Measurements from ENCODE around the gene TLR10. TPM values are rescaled to one million over a fixed set of nuclear protein-coding genes. Genes with fewer than 3 reads are reported as not detected.
"Not testable (repeated sequence)": the region's sequence is repeated elsewhere in the genome, so short reads cannot be mapped to it uniquely, and the experiment has no call there.

The TLR10 gene
- not detected in 2 replicates for total RNA-seq (2014; rRNA removed; shearing (Covaris generic); ENCODE audit: low replicate concordance)

GRCh38 chr4:38782452-38783108 is at the start of gene TLR10:
Gene TLR10, minus strand, starts transcription at chr4:38782990. Its CDS starts 7,400 bp downstream, at chr4:38775590.
- Histone ChIP-seq H3K9me3 (no peaks in the 10 kb centered on the region), H3K27me3 (no peaks in the 10 kb centered on the region), H3K4me3 (no peak within 1 kb of the TSS), H3K36me3 (no peaks in the 10 kb centered on the region)
- DNase-seq, result no peak

- Histone ChIP-seq H3K4me3 (no peak overlapping the region), H3K27me3 (no peaks in the 10 kb centered on the region), H3K9me3 (peaks cover 4% of the 10 kb centered on the region; the same call in 1 of the 2 replicates), H3K36me3 (no peaks in the 10 kb centered on the region)
- no peak for DNase-seq
Measured at GRCh38 chr4:38832206-38832605, 49.4 kb upstream of the TLR10 start.

GRCh38 chr4:38831653-38832052 is 48.9 kb upstream of the TLR10 start:
- H3K9me3 ChIP-seq, result peaks cover 4% of the 10 kb centered on the region; the same call in 1 of the 2 replicates
- DNase-seq, result no peak
- H3K4me3 ChIP-seq, result no peak overlapping the region

GRCh38 chr4:38829237-38829636 is 46.4 kb upstream of the TLR10 start:
- DNase-seq, result no peak
- Histone ChIP-seq H3K27me3 (no peaks in the 10 kb centered on the region), H3K36me3 (no peaks in the 10 kb centered on the region), H3K9me3 (no peaks in the 10 kb centered on the region), H3K4me3 (no peak overlapping the region)

More at GRCh38 chr4:38831653-38832052, 48.9 kb upstream of the TLR10 start:
- H3K27me3 ChIP-seq, result no peaks in the 10 kb centered on the region
- H3K36me3 ChIP-seq, result no peaks in the 10 kb centered on the region

GRCh38 chr4:38823766-38824165 is 41.0 kb upstream of the TLR10 start:
- H3K36me3 ChIP-seq, result no peaks in the 10 kb centered on the region
- no peak overlapping the region for H3K4me3 ChIP-seq
- H3K9me3 ChIP-seq, result no peaks in the 10 kb centered on the region
- H3K27me3 ChIP-seq, result no peaks in the 10 kb centered on the region
- no peak for DNase-seq

- H3K36me3 ChIP-seq, result no peaks in the 10 kb centered on the region
- H3K9me3 ChIP-seq, result no peaks in the 10 kb centered on the region
- no peak for DNase-seq
- H3K27me3 ChIP-seq, result no peaks in the 10 kb centered on the region
- H3K4me3 ChIP-seq, result no peak overlapping the region
Measured at GRCh38 chr4:38822748-38823303, 40.0 kb upstream of the TLR10 start.

- H3K36me3 ChIP-seq, result no peaks in the 10 kb centered on the region
- H3K4me3 ChIP-seq, result no peak overlapping the region
- peak; percentile 9 for DNase-seq
- H3K9me3 ChIP-seq, result no peaks in the 10 kb centered on the region
- no peaks in the 10 kb centered on the region for H3K27me3 ChIP-seq
Measured at GRCh38 chr4:38821739-38822138, 38.9 kb upstream of the TLR10 start.

- no peak for DNase-seq
- Histone ChIP-seq H3K27me3 (no peaks in the 10 kb centered on the region), H3K36me3 (no peaks in the 10 kb centered on the region), H3K4me3 (no peak overlapping the region), H3K9me3 (no peaks in the 10 kb centered on the region)
Measured at GRCh38 chr4:38820329-38821061, 37.7 kb upstream of the TLR10 start.

GRCh38 chr4:38819569-38819968 is 36.8 kb upstream of the TLR10 start:
- H3K27me3 ChIP-seq, result no peaks in the 10 kb centered on the region
- no peaks in the 10 kb centered on the region for H3K36me3 ChIP-seq
- H3K4me3 ChIP-seq, result no peak overlapping the region
- H3K9me3 ChIP-seq, result no peaks in the 10 kb centered on the region
- DNase-seq, result no peak

GRCh38 chr4:38818441-38818976 is 35.7 kb upstream of the TLR10 start:
- H3K4me3 ChIP-seq, result no peak overlapping the region
- no peak for DNase-seq
- H3K9me3 ChIP-seq, result no peaks in the 10 kb centered on the region
- H3K27me3 ChIP-seq, result no peaks in the 10 kb centered on the region
- H3K36me3 ChIP-seq, result no peaks in the 10 kb centered on the region

- Histone ChIP-seq H3K27me3 (no peaks in the 10 kb centered on the region), H3K36me3 (no peaks in the 10 kb centered on the region), H3K9me3 (no peaks in the 10 kb centered on the region), H3K4me3 (no peak overlapping the region)
- DNase-seq, result no peak
Measured at GRCh38 chr4:38815885-38816782, 33.3 kb upstream of the TLR10 start.

GRCh38 chr4:38814386-38814785 is 31.6 kb upstream of the TLR10 start:
- no peak for DNase-seq
- Histone ChIP-seq H3K4me3 (no peak overlapping the region), H3K36me3 (no peaks in the 10 kb centered on the region), H3K9me3 (no peaks in the 10 kb centered on the region), H3K27me3 (no peaks in the 10 kb centered on the region)

- Histone ChIP-seq H3K36me3 (no peaks in the 10 kb centered on the region), H3K4me3 (no peak overlapping the region), H3K27me3 (no peaks in the 10 kb centered on the region), H3K9me3 (no peaks in the 10 kb centered on the region)
- DNase-seq, result no peak
Measured at GRCh38 chr4:38811297-38811696, 28.5 kb upstream of the TLR10 start.

GRCh38 chr4:38807462-38807861 is 24.7 kb upstream of the TLR10 start:
- H3K27me3 ChIP-seq, H3K4me3 ChIP-seq, H3K36me3 ChIP-seq, DNase-seq, H3K9me3 ChIP-seq: not testable (repeated sequence)

GRCh38 chr4:38806251-38806650 is 23.5 kb upstream of the TLR10 start:
- not testable (repeated sequence) for DNase-seq, H3K27me3 ChIP-seq, H3K36me3 ChIP-seq, H3K9me3 ChIP-seq, H3K4me3 ChIP-seq

- no peak for DNase-seq
- H3K4me3 ChIP-seq, result no peak overlapping the region
- H3K27me3 ChIP-seq, result no peaks in the 10 kb centered on the region
- H3K9me3 ChIP-seq, result no peaks in the 10 kb centered on the region
- H3K36me3 ChIP-seq, result no peaks in the 10 kb centered on the region
Measured at GRCh38 chr4:38805530-38806145, 22.8 kb upstream of the TLR10 start.
